MM.1S (cell line): ENCODE data around the gene OLFM3.

ENCODE experiments used
- DNase-seq: peaks from one replicate; pipeline ENCODE4 v3.0.0-alpha.2; 2015
- H2AFZ ChIP-seq: fragments of 300-600 bp; sonication (generic); 2 replicates; pipeline ENCODE4 v1.6.0; 2016; ENCODE audit warnings: antibody characterized with exemption, low read length
- H3F3A ChIP-seq: fragments of 300-600 bp; sonication (generic); 2 replicates; pipeline ENCODE4 v1.6.1; 2016; ENCODE audit warnings: mild to moderate bottlenecking, antibody characterized with exemption, low read length, moderate library complexity, mixed read lengths; ENCODE audit not compliant: insufficient read depth
- H3K27ac ChIP-seq: fragments of 300-600 bp; sonication (generic); 2 replicates; pipeline ENCODE4 v1.5.1; 2016; ENCODE audit warnings: mild to moderate bottlenecking, low read length
- H3K27me3 ChIP-seq: fragments of 300-600 bp; sonication (generic); replicated peaks from 2 replicates; pipeline ENCODE4 v1.6.0; 2016; ENCODE audit warnings: low read length; ENCODE audit not compliant: insufficient read depth
- H3K36me3 ChIP-seq: fragments of 300-600 bp; sonication (generic); replicated peaks from 2 replicates; pipeline ENCODE4 v1.6.1; 2016; ENCODE audit warnings: mild to moderate bottlenecking, low read length, mixed read lengths; ENCODE audit not compliant: insufficient read depth
- H3K4me1 ChIP-seq: fragments of 300-600 bp; sonication (generic); 2 replicates; pipeline ENCODE4 v1.6.1; 2016; ENCODE audit warnings: low read length, mixed read lengths
- H3K4me2 ChIP-seq: fragments of 300-600 bp; sonication (generic); 2 replicates; pipeline ENCODE4 v1.6.0; 2016; ENCODE audit warnings: low read depth, low read length
- H3K4me3 ChIP-seq: fragments of 300-600 bp; sonication (generic); 2 replicates; pipeline ENCODE4 v1.5.1; 2016; ENCODE audit warnings: low read length, mixed read lengths
- H3K79me2 ChIP-seq: fragments of 300-600 bp; sonication (generic); 2 replicates; pipeline ENCODE4 v1.6.1; 2016; ENCODE audit warnings: mixed run types, low read length, mixed read lengths
- H3K9ac ChIP-seq: fragments of 300-600 bp; sonication (generic); 2 replicates; pipeline ENCODE4 v1.6.1; 2016; ENCODE audit warnings: low read length, mixed read lengths
- H3K9me2 ChIP-seq: fragments of 300-600 bp; sonication (generic); replicated peaks from 2 replicates; pipeline ENCODE4 v1.6.1; 2016; ENCODE audit warnings: mild to moderate bottlenecking, low read length, mixed read lengths; ENCODE audit not compliant: insufficient read depth
- H3K9me3 ChIP-seq: fragments of 300-600 bp; sonication (generic); replicated peaks from 2 replicates; pipeline ENCODE4 v1.6.1; 2016; ENCODE audit warnings: mild to moderate bottlenecking, low read length, mixed read lengths; ENCODE audit not compliant: insufficient read depth
- H4K20me1 ChIP-seq: fragments of 300-600 bp; sonication (generic); 2 replicates; pipeline ENCODE4 v1.6.1; 2016; ENCODE audit warnings: mild to moderate bottlenecking, low read length, moderate library complexity, mixed read lengths; ENCODE audit not compliant: insufficient read depth
- EZH2 ChIP-seq: fragments of 300-600 bp; sonication (generic); optimal IDR thresholded peaks from 2 replicates; pipeline ENCODE3; 2017; ENCODE audit warnings: low read depth, mild to moderate bottlenecking, antibody characterized with exemption, low read length, mixed read lengths
- EZH2phosphoT487 ChIP-seq: fragments of 300-600 bp; sonication (generic); IDR thresholded peaks from 2 replicates; pipeline ENCODE4 v1.6.1; 2018; ENCODE audit warnings: antibody characterized with exemption, low read length
- TF ChIP-seq, protein P1 (sequence below): fragments of 300-600 bp; sonication (generic); IDR thresholded peaks from 2 replicates; pipeline ENCODE4 v1.5.1; 2016; ENCODE audit warnings: antibody characterized with exemption, low read length, mixed read lengths

Gene OLFM3

DNA sequence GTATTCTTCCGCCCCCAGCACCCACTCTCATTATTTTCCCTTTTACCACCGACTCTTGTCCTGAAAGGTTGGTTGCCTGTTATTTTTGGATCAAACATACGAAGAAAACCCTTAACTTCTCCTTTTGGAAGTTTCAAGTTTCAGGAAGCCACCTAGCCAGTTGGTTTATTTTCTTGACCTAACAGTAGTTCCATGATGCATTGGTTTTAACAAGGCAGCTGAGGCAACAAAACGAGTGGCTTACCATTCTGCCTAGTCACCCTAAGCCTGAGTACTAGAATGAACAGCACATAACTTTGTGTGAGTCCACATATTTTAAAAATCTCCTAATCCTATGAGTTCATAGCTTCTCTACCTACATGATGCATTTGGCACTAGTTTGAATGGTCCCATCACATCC is 28.9 kb downstream of the OLFM3 start:
- H3K27me3 ChIP-seq, result no peaks in the 10 kb centered on the region
- no peak overlapping the region for H2AFZ ChIP-seq
- H4K20me1 ChIP-seq, result no peaks in the 10 kb centered on the region
- TF ChIP-seq EZH2, result no peak
- TF ChIP-seq, protein P1, sequence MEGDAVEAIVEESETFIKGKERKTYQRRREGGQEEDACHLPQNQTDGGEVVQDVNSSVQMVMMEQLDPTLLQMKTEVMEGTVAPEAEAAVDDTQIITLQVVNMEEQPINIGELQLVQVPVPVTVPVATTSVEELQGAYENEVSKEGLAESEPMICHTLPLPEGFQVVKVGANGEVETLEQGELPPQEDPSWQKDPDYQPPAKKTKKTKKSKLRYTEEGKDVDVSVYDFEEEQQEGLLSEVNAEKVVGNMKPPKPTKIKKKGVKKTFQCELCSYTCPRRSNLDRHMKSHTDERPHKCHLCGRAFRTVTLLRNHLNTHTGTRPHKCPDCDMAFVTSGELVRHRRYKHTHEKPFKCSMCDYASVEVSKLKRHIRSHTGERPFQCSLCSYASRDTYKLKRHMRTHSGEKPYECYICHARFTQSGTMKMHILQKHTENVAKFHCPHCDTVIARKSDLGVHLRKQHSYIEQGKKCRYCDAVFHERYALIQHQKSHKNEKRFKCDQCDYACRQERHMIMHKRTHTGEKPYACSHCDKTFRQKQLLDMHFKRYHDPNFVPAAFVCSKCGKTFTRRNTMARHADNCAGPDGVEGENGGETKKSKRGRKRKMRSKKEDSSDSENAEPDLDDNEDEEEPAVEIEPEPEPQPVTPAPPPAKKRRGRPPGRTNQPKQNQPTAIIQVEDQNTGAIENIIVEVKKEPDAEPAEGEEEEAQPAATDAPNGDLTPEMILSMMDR, result no peak
- no peak for TF ChIP-seq EZH2phosphoT487
- H3K36me3 ChIP-seq, result no peaks in the 10 kb centered on the region
- no peak overlapping the region for H3K4me3 ChIP-seq
- no peaks in the 10 kb centered on the region for H3K9me2 ChIP-seq
- no peaks in the 10 kb centered on the region for H3K79me2 ChIP-seq
- H3F3A ChIP-seq, result no peaks in the 10 kb centered on the region
- no peaks in the 10 kb centered on the region for H3K9me3 ChIP-seq
- H3K27ac ChIP-seq, result no peak overlapping the region
- no peak overlapping the region for H3K4me2 ChIP-seq
- no peak for DNase-seq
- no peaks in the 10 kb centered on the region for H3K4me1 ChIP-seq
- H3K9ac ChIP-seq, result no peak overlapping the region

DNA sequence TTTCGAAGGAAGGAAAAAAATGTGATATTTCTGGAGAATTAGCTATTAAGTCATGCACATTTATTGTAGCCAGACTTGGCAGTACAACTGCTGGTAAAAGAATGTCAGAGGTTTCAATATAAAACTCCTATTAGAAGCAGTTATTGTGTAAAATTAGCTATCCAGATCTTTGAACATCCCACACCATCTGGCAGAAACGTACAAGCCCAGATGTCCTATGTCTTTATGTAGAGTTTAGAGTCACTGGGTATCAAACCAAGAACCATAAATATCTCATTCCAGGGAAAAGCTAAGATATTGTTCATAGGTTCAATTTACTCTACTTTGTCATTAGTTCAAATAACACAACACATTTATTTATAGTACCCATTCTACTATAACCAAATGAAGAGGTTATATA is 31.4 kb downstream of the OLFM3 start:
- no peaks in the 10 kb centered on the region for H3K79me2 ChIP-seq
- no peaks in the 10 kb centered on the region for H3K9me3 ChIP-seq
- H3K27ac ChIP-seq, result no peak overlapping the region
- H3K36me3 ChIP-seq, result no peaks in the 10 kb centered on the region
- no peaks in the 10 kb centered on the region for H3K27me3 ChIP-seq
- TF ChIP-seq EZH2phosphoT487, result no peak
- TF ChIP-seq, protein P1, result no peak
- no peak for TF ChIP-seq EZH2
- DNase-seq, result no peak
- H4K20me1 ChIP-seq, result no peaks in the 10 kb centered on the region
- H3K4me3 ChIP-seq, result no peak overlapping the region
- H3K9me2 ChIP-seq, result no peaks in the 10 kb centered on the region
- H2AFZ ChIP-seq, result no peak overlapping the region
- H3K4me2 ChIP-seq, result no peak overlapping the region
- H3F3A ChIP-seq, result no peaks in the 10 kb centered on the region
- no peak overlapping the region for H3K9ac ChIP-seq
- no peaks in the 10 kb centered on the region for H3K4me1 ChIP-seq

DNA sequence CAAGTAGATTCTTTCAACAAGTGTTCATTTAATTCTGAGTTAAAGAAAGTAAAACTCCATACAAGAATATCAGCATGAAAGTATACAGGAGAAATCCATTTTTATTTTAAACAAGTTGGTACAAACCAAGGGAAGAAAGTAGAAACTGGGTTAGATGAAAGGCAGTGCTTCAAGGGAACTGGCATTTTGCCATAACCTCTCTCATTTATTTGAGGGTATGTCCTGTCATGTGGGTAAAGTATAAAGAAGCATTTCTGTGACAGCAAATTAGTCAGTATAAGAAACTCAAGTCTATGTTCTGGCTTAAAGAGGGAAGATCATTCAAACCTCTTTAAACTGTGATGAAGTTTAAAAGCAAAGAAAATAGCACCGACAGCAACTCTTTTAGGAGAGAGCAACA is 32.0 kb downstream of the OLFM3 start:
- Histone ChIP-seq H3K27ac (no peak overlapping the region), H2AFZ (no peak overlapping the region), H4K20me1 (no peaks in the 10 kb centered on the region), H3K36me3 (no peaks in the 10 kb centered on the region), H3K27me3 (no peaks in the 10 kb centered on the region), H3F3A (no peaks in the 10 kb centered on the region), H3K4me1 (no peaks in the 10 kb centered on the region), H3K79me2 (no peaks in the 10 kb centered on the region), H3K9ac (no peak overlapping the region), H3K9me2 (no peaks in the 10 kb centered on the region), H3K4me3 (no peak overlapping the region), H3K9me3 (no peaks in the 10 kb centered on the region), H3K4me2 (no peak overlapping the region)
- TF ChIP-seq EZH2phosphoT487, result no peak
- TF ChIP-seq, protein P1, result no peak
- TF ChIP-seq EZH2, result no peak
- DNase-seq, result no peak

DNA sequence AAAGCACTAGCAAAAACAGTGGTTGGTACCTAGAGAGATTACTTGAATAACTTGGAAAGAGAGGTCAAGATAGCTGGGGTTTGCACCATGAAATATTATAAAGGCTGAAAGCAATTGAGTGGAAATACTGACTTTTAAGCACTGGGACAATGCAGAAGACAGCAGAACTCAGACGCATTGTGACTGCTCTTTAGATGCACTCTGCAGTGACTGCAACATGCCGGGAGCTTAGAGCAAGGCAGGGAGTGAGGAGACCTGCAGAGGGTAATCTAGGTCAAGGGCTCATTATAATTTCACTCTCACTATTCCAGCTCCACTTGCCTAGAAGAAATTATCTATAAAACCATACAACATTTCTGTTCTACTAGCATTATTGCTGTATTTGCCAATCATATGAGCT is 36.6 kb downstream of the OLFM3 start:
- Histone ChIP-seq H3K27me3 (no peaks in the 10 kb centered on the region), H3K4me3 (no peak overlapping the region), H3K9me2 (no peaks in the 10 kb centered on the region), H3K4me1 (no peaks in the 10 kb centered on the region), H3K27ac (no peak overlapping the region), H3K9me3 (no peaks in the 10 kb centered on the region), H3K4me2 (no peak overlapping the region), H2AFZ (no peak overlapping the region), H3K9ac (no peak overlapping the region), H3F3A (no peaks in the 10 kb centered on the region), H3K36me3 (no peaks in the 10 kb centered on the region), H4K20me1 (no peaks in the 10 kb centered on the region), H3K79me2 (no peaks in the 10 kb centered on the region)
- no peak for DNase-seq
- TF ChIP-seq, protein P1, result no peak
- TF ChIP-seq EZH2 (no peak), EZH2phosphoT487 (no peak)
